Stomach (tissue), 4 donors: ENCODE data around the gene SKOR1.

Experiments
- EP300 ChIP-seq: sonication (generic); formaldehyde crosslinking; IDR thresholded peaks from one replicate; pipeline ENCODE4 v1.6.1; 2017; ENCODE audit warnings: antibody characterized with exemption
- POLR2A ChIP-seq, 4 donors: fragments of 450-650 bp; IDR thresholded peaks; one replicate each; pipeline ENCODE4 v1.6.1; 2016; ENCODE audit warnings: antibody characterized with exemption in 4 of 4, control low read depth in 2 of 4, mild to moderate bottlenecking in 1 of 4, moderate library complexity in 1 of 4
- POLR2AphosphoS5 ChIP-seq, 3 donors: sonication (generic); formaldehyde crosslinking; IDR thresholded peaks; one replicate each; pipeline ENCODE4 v1.6.1; 2016; ENCODE audit warnings: antibody characterized with exemption in 3 of 3
- TF ChIP-seq, protein P1 (sequence below), 7 experiments: fragments of 450-650 bp in 4 of 7; fragments of 200-600 bp in 3 of 7; sonication (generic) in 3 of 7; IDR thresholded peaks; one replicate each; pipeline ENCODE4 v1.5.1; 2016 to 2019; ENCODE audit warnings: antibody characterized with exemption in 7 of 7, control low read depth in 2 of 7, mild to moderate bottlenecking in 1 of 7

- TF ChIP-seq, protein P1, sequence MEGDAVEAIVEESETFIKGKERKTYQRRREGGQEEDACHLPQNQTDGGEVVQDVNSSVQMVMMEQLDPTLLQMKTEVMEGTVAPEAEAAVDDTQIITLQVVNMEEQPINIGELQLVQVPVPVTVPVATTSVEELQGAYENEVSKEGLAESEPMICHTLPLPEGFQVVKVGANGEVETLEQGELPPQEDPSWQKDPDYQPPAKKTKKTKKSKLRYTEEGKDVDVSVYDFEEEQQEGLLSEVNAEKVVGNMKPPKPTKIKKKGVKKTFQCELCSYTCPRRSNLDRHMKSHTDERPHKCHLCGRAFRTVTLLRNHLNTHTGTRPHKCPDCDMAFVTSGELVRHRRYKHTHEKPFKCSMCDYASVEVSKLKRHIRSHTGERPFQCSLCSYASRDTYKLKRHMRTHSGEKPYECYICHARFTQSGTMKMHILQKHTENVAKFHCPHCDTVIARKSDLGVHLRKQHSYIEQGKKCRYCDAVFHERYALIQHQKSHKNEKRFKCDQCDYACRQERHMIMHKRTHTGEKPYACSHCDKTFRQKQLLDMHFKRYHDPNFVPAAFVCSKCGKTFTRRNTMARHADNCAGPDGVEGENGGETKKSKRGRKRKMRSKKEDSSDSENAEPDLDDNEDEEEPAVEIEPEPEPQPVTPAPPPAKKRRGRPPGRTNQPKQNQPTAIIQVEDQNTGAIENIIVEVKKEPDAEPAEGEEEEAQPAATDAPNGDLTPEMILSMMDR (IDR thresholded peaks at IDR 0.05): no peak
- TF ChIP-seq POLR2AphosphoS5 (IDR thresholded peaks at IDR 0.05) (no peak), POLR2A (IDR thresholded peaks at IDR 0.05) (no peak), EP300 (no peak)
Observed at GRCh38 chr15:67799801-67800205, 25.5 kb upstream of the SKOR1 start.
